GM19043 (cell line): ENCODE data around the gene TMIGD2.
"Not testable (repeated sequence)": the region's sequence is repeated elsewhere in the genome, so short reads cannot be mapped to it uniquely, and the experiment has no call there.

Source experiments
- ATAC-seq: cut with Tn5 transposase; IDR thresholded peaks from one replicate; pipeline ENCODE4 v1.9.1; 2021; ENCODE audit warnings: low read depth; ENCODE audit not compliant: unreplicated experiment

TMIGD2 gene

GRCh38 chr19:4298810-4299550 lies 3.2 kb downstream of the TMIGD2 start:
- no peak for ATAC-seq

GRCh38 chr19:4297901-4298809 lies 4.0 kb downstream of the TMIGD2 start:
- ATAC-seq: no peak

- no peak for ATAC-seq
Measured at GRCh38 chr19:4295972-4296771, 6.0 kb downstream of the TMIGD2 start.

GRCh38 chr19:4294389-4294788 lies 7.8 kb downstream of the TMIGD2 start:
- no peak for ATAC-seq

- ATAC-seq: no peak
Measured at GRCh38 chr19:4292515-4292914, 9.7 kb downstream of the TMIGD2 start.

GRCh38 chr19:4291184-4291732 lies 10.9 kb downstream of the TMIGD2 start:
- ATAC-seq: no peak

- ATAC-seq: no peak
Measured at GRCh38 chr19:4288091-4288777, 14.0 kb downstream of the TMIGD2 start.

- not testable (repeated sequence) for ATAC-seq
Measured at GRCh38 chr19:4286141-4286540, 16.0 kb downstream of the TMIGD2 start.

GRCh38 chr19:4284974-4285373 lies 17.2 kb downstream of the TMIGD2 start:
- no peak for ATAC-seq

- ATAC-seq: no peak
Measured at GRCh38 chr19:4284176-4284958, 17.8 kb downstream of the TMIGD2 start.

GRCh38 chr19:4279530-4280422 lies 22.4 kb downstream of the TMIGD2 start:
- ATAC-seq: no peak

GRCh38 chr19:4279267-4279529 lies 23.0 kb downstream of the TMIGD2 start:
- no peak for ATAC-seq

GRCh38 chr19:4278419-4279266 lies 23.5 kb downstream of the TMIGD2 start, which contains the start of gene SHD:
SHD (plus strand) TSS chr19:4279266; CDS start chr19:4280064, 798 bp downstream.
- no peak for ATAC-seq

GRCh38 chr19:4278010-4278409 lies 24.2 kb downstream of the TMIGD2 start:
- no peak for ATAC-seq

GRCh38 chr19:4277191-4277696 lies 24.9 kb downstream of the TMIGD2 start:
- ATAC-seq: no peak

GRCh38 chr19:4274321-4274686 lies 27.9 kb downstream of the TMIGD2 start:
- not testable (repeated sequence) for ATAC-seq

GRCh38 chr19:4272894-4273293 lies 29.3 kb downstream of the TMIGD2 start:
- no peak for ATAC-seq
